AG04449 (cell line): Measurements from ENCODE around the gene RBM23.

ENCODE experiments used
- CTCF ChIA-PET: fragments of 350-600 bp; formaldehyde crosslinking; extraction: SDS; loops from one replicate; lab custom pipeline; 2021; ENCODE audit warnings: antibody characterized with exemption; lab: Yijun Ruan, JAX
- POLR2A ChIA-PET: fragments of 400-600, 350-600 bp; formaldehyde crosslinking; extraction: SDS; loops from one replicate; lab custom pipeline; 2020; ENCODE audit warnings: antibody characterized with exemption, inconsistent platforms; lab: Yijun Ruan, JAX
- DNase-seq: peaks from one replicate; pipeline ENCODE4 v3.0.0-alpha.2; 2010; ENCODE audit warnings: low read depth, low spot score
- H3K4me3 ChIP-seq: 2 replicates; pipeline ENCODE4 v1.5.1; 2011; ENCODE audit warnings: low read depth, mild to moderate bottlenecking, control low read depth, low read length
- TF ChIP-seq, protein P1 (sequence below): IDR thresholded peaks from one replicate; pipeline ENCODE4 v1.5.1; 2011; ENCODE audit warnings: mild to moderate bottlenecking, moderate library complexity, low read length, control low read depth, inconsistent platforms; ENCODE audit not compliant: insufficient read depth; ENCODE audit errors: missing control alignments

RBM23 gene

DNA sequence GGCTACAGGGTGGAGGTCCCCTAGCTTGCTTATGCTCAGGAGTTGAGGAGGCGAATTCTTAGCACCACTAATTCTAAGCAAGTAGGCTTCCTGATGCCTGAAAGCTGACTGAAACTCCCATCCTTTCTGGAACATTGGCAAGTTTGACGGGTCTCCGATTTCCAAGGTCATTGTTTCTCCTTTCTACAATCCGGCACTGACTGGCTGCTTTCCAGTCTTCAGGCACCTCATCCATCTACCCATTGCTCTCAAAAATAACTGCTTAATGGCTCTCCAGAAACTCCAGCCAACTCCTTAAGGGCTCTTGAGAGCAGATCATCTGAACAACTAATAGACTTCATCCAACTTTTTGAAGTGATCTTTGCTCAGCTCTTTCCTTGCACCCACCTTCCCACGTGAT lies 22.6 kb downstream of the RBM23 start:
- CTCF ChIA-PET: interaction anchor here (0.8 to 12.7 kb wide), 15 partner anchors 14 to 504 kb away, joined by 3 to 164 read pairs (median 4); partner anchors contain the start of genes LRP10, PRMT5 and REM2

GRCh38 chr14:22895402-22895801 lies 23.5 kb downstream of the RBM23 start:
- TF ChIP-seq, protein P1, sequence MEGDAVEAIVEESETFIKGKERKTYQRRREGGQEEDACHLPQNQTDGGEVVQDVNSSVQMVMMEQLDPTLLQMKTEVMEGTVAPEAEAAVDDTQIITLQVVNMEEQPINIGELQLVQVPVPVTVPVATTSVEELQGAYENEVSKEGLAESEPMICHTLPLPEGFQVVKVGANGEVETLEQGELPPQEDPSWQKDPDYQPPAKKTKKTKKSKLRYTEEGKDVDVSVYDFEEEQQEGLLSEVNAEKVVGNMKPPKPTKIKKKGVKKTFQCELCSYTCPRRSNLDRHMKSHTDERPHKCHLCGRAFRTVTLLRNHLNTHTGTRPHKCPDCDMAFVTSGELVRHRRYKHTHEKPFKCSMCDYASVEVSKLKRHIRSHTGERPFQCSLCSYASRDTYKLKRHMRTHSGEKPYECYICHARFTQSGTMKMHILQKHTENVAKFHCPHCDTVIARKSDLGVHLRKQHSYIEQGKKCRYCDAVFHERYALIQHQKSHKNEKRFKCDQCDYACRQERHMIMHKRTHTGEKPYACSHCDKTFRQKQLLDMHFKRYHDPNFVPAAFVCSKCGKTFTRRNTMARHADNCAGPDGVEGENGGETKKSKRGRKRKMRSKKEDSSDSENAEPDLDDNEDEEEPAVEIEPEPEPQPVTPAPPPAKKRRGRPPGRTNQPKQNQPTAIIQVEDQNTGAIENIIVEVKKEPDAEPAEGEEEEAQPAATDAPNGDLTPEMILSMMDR: no peak
- POLR2A ChIA-PET: interaction anchor here (0.8 kb wide), 1 partner anchor 13 kb away, joined by 3 read pairs; no protein-coding TSS in a partner anchor
- DNase-seq: no peak
- CTCF ChIA-PET: interaction anchor here (1.0 to 12.7 kb wide), 10 partner anchors 13 to 339 kb away, joined by 3 to 164 read pairs (median 5); partner anchors contain the start of genes LRP10, PRMT5 and REM2
- H3K4me3 ChIP-seq: no peak overlapping the region

More for the DNA sequence above, 22.6 kb downstream of the RBM23 start:
- POLR2A ChIA-PET: interaction anchor here (1.2 kb wide), 1 partner anchor 14 kb away, joined by 5 read pairs; no protein-coding TSS in a partner anchor
- no peak for DNase-seq
- H3K4me3 ChIP-seq: no peak overlapping the region
- TF ChIP-seq, protein P1: no peak

GRCh38 chr14:22893706-22894105 lies 25.2 kb downstream of the RBM23 start:
- DNase-seq: no peak
- ChIA-PET POLR2A (interaction anchor here (1.3 kb wide), 1 partner anchor 21 kb away, joined by 3 read pairs; no protein-coding TSS in a partner anchor), CTCF (interaction anchor here (1.0 to 12.7 kb wide), 5 partner anchors 9 to 71 kb away, joined by 3 to 145 read pairs (median 11); partner anchors contain the start of genes LRP10 and REM2)
- H3K4me3 ChIP-seq: no peak overlapping the region
- TF ChIP-seq, protein P1: no peak

GRCh38 chr14:22892488-22892887 lies 26.5 kb downstream of the RBM23 start:
- POLR2A ChIA-PET: no interaction called here
- no peak for DNase-seq
- H3K4me3 ChIP-seq: no peak overlapping the region
- TF ChIP-seq, protein P1: no peak
- CTCF ChIA-PET: interaction anchor here (0.8 to 12.7 kb wide), 7 partner anchors 9 to 336 kb away, joined by 3 to 145 read pairs (median 3); partner anchors contain the start of genes LRP10 and REM2

- ChIA-PET CTCF (interaction anchor here (1.0 to 11.5 kb wide), 5 partner anchors 9 to 334 kb away, joined by 5 to 189 read pairs (median 20); partner anchors contain the start of gene LRP10), POLR2A (interaction anchor here (1.1 to 1.5 kb wide), 2 partner anchors 10 to 19 kb away, joined by 3 to 4 read pairs; partner anchors contain the start of gene LRP10)
- H3K4me3 ChIP-seq: no peak overlapping the region
- DNase-seq: no peak
- TF ChIP-seq, protein P1: no peak
These were observed 28.5 kb downstream of the RBM23 start for GRCh38 chr14:22890416-22890815.

DNA sequence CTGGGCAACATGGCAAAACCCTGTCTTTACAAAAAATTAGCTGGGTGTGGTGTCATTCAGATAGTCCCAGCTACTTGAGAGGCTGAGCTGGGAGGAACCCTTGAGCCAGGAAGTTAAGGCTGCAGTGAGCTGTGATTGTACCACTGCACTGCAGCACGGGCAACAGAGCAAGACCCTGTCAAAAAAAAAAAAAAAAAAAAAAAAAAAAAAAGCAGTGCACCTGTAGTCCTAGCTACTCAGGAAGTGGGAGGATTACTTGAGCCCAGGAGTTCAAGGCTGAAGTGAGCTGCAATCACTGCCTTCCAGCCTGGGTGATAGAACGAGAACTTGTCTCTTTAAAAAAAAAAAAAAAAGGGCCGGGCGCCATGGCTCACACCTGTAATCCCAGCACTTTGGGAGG lies 30.3 kb downstream of the RBM23 start:
- CTCF ChIA-PET: interaction anchor here (1.1 to 11.5 kb wide), 5 partner anchors 12 to 333 kb away, joined by 3 to 189 read pairs (median 20); partner anchors contain the start of gene LRP10
- POLR2A ChIA-PET: interaction anchor here (0.7 kb wide), 1 partner anchor 10 kb away, joined by 3 read pairs; no protein-coding TSS in a partner anchor
- DNase-seq: no peak
- H3K4me3 ChIP-seq: no peak overlapping the region
- TF ChIP-seq, protein P1: no peak
